Fibroblast of mammary gland (primary cell): ENCODE measurements around the gene KRCC1.

Experiments
- DNase-seq: peaks from one replicate; pipeline ENCODE4 v3.0.0-alpha.2; 2010; ENCODE audit warnings: low read depth
- H3K4me3 ChIP-seq: 2 replicates; pipeline ENCODE4 v1.5.1; 2011; ENCODE audit warnings: low read depth, mild to moderate bottlenecking, low read length, moderate library complexity; ENCODE audit not compliant: control insufficient read depth
- CTCF ChIP-seq: conservative IDR thresholded peaks from 2 replicates; pipeline ENCODE4 v1.5.1; 2011; ENCODE audit warnings: low read depth, low read length, inconsistent platforms; ENCODE audit not compliant: control insufficient read depth, insufficient read depth

KRCC1 gene

GRCh38 chr2:88038263-88039105 lies 17.1 kb downstream of the KRCC1 start:
- H3K4me3 ChIP-seq, result no peak overlapping the region
- no peak for TF ChIP-seq CTCF
- DNase-seq, result peak; percentile 97

- H3K4me3 ChIP-seq, result no peak overlapping the region
- DNase-seq, result no peak
- TF ChIP-seq CTCF, result no peak
Observed at GRCh38 chr2:88036606-88037005, 19.0 kb downstream of the KRCC1 start.

- no peak for DNase-seq
- H3K4me3 ChIP-seq, result no peak overlapping the region
- no peak for TF ChIP-seq CTCF
Observed at GRCh38 chr2:88036182-88036581, 19.4 kb downstream of the KRCC1 start.

GRCh38 chr2:88032070-88032702 lies 23.4 kb downstream of the KRCC1 start:
- no peak overlapping the region for H3K4me3 ChIP-seq
- no peak for TF ChIP-seq CTCF
- DNase-seq, result no peak

GRCh38 chr2:88028931-88029330 lies 26.7 kb downstream of the KRCC1 start:
- TF ChIP-seq CTCF, result no peak
- H3K4me3 ChIP-seq, result no peak overlapping the region
- no peak for DNase-seq

GRCh38 chr2:88027697-88028389 lies 27.7 kb downstream of the KRCC1 start:
- no peak for TF ChIP-seq CTCF
- DNase-seq, result no peak
- H3K4me3 ChIP-seq, result no peak overlapping the region
